Smooth muscle cell of the coronary artery (primary cell): ENCODE data around the gene ANKRD44. TPM values are rescaled to one million over a fixed set of nuclear protein-coding genes. Genes with fewer than 3 reads are reported as not detected.

Source experiments
- total RNA-seq: library from RNA; depleted of rRNA; stranded (reverse); fragments of >200 nt; gene quantifications from 2 replicates; pipeline ENCODE4 v1.2.3, GENCODE V29; 2014; ENCODE audit warnings: low replicate concordance

The ANKRD44 gene
- 9.4 and 19.0 TPM in 2 replicates for total RNA-seq

GRCh38 chr2:197310271-197310985 is at the start of gene ANKRD44:
Gene ANKRD44 (minus strand): TSS chr2:197310780. CDS start chr2:197310604, 176 bp downstream.

Other genes with a start within 250 kb of the ANKRD44 start
- 168 and 186 TPM in 2 replicates for gene SF3B1, start 124.2 kb upstream of the ANKRD44 start, total RNA-seq
- gene COQ10B, start 142.8 kb upstream of the ANKRD44 start, total RNA-seq: 19.1 and 36.3 TPM in 2 replicates
- gene HSPD1, start 189.1 kb upstream of the ANKRD44 start, total RNA-seq: 119 and 169 TPM in 2 replicates
- 52.5 and 102 TPM in 2 replicates for gene HSPE1, start 189.6 kb upstream of the ANKRD44 start, total RNA-seq
- gene MOB4, start 205.3 kb upstream of the ANKRD44 start, total RNA-seq: 18.3 and 27.8 TPM in 2 replicates